Brain microvascular endothelial cell (primary cell): ENCODE data around the gene HPS4.
"Not testable (repeated sequence)": the region's sequence is repeated elsewhere in the genome, so short reads cannot be mapped to it uniquely, and the experiment has no call there.

Experiments used
- DNase-seq: peaks from one replicate; pipeline ENCODE4 v3.0.0-alpha.2; 2020
- H3K27ac ChIP-seq: fragments of 250-450 bp; sonication (Bioruptor Pico); 2 replicates; pipeline ENCODE4 v1.5.1; 2020; ENCODE audit warnings: mild to moderate bottlenecking, moderate library complexity
- H3K27me3 ChIP-seq: fragments of 250-450 bp; sonication (Bioruptor Pico); replicated peaks from 2 replicates; pipeline ENCODE4 v1.5.1; 2020; ENCODE audit warnings: mild to moderate bottlenecking
- H3K36me3 ChIP-seq: fragments of 250-450 bp; sonication (Bioruptor Pico); replicated peaks from 2 replicates; pipeline ENCODE4 v1.5.1; 2020; ENCODE audit warnings: mild to moderate bottlenecking
- H3K4me3 ChIP-seq: 2 replicates; pipeline ENCODE4 v1.5.1; 2011; ENCODE audit warnings: low read depth, mild to moderate bottlenecking, control low read depth, low read length, moderate library complexity
- CTCF ChIP-seq: IDR thresholded peaks from 2 replicates; pipeline ENCODE4 v1.5.1; 2011; ENCODE audit warnings: low read depth, mild to moderate bottlenecking, moderate library complexity, low read length, control low read depth, inconsistent platforms; ENCODE audit errors: missing control alignments
- in situ Hi-C: cut with HindIII; loops from 2 replicates; pipeline ENCODE4 v1.10.0; 2017; ENCODE audit warnings: low sequenced_read_pairs, low pct_ligation_motif_present

HPS4 gene

GRCh38 chr22:26443901-26444690 lies 39.5 kb downstream of the HPS4 start:
- H3K36me3 ChIP-seq: no peaks in the 10 kb centered on the region
- TF ChIP-seq CTCF: no peak
- in situ Hi-C loops: no loop called here
- DNase-seq: no peak
- H3K4me3 ChIP-seq: no peak overlapping the region
- H3K27ac ChIP-seq: no peak overlapping the region
- H3K27me3 ChIP-seq: no peaks in the 10 kb centered on the region

GRCh38 chr22:26442086-26442756 lies 41.4 kb downstream of the HPS4 start:
- no peaks in the 10 kb centered on the region for H3K36me3 ChIP-seq
- TF ChIP-seq CTCF: no peak
- no peaks in the 10 kb centered on the region for H3K27me3 ChIP-seq
- in situ Hi-C loops: no loop called here
- H3K27ac ChIP-seq: no peak overlapping the region
- no peak for DNase-seq
- no peak overlapping the region for H3K4me3 ChIP-seq

- Histone ChIP-seq H3K27ac (no peak overlapping the region), H3K36me3 (no peaks in the 10 kb centered on the region), H3K27me3 (no peaks in the 10 kb centered on the region), H3K4me3 (no peak overlapping the region)
- no peak for TF ChIP-seq CTCF
- no peak for DNase-seq
- in situ Hi-C loops: no loop called here
These were observed 44.0 kb downstream of the HPS4 start for GRCh38 chr22:26439559-26439958.

- H3K27ac ChIP-seq, DNase-seq, H3K27me3 ChIP-seq, H3K4me3 ChIP-seq, H3K36me3 ChIP-seq, in situ Hi-C loops: not testable (repeated sequence)
These were observed 44.8 kb downstream of the HPS4 start for GRCh38 chr22:26438776-26439175.

- Histone ChIP-seq H3K4me3 (no peak overlapping the region), H3K27me3 (no peaks in the 10 kb centered on the region), H3K36me3 (no peaks in the 10 kb centered on the region), H3K27ac (no peak overlapping the region)
- DNase-seq: no peak
- in situ Hi-C loops: no loop called here
- no peak for TF ChIP-seq CTCF
These were observed 45.7 kb downstream of the HPS4 start for GRCh38 chr22:26437694-26438392.

- Histone ChIP-seq H3K27me3 (no peaks in the 10 kb centered on the region), H3K36me3 (no peaks in the 10 kb centered on the region), H3K4me3 (no peak overlapping the region), H3K27ac (no peak overlapping the region)
- in situ Hi-C loops: no loop called here
- no peak for DNase-seq
- no peak for TF ChIP-seq CTCF
These were observed 46.6 kb downstream of the HPS4 start for GRCh38 chr22:26436903-26437515.
